BLaER1 (cell line): Measurements from ENCODE around the gene SLC12A6.
"Not testable (repeated sequence)": the region's sequence is repeated elsewhere in the genome, so short reads cannot be mapped to it uniquely, and the experiment has no call there.

ENCODE experiments used
- H3K27ac ChIP-seq: shearing (Covaris generic); formaldehyde crosslinking; 2 replicates; pipeline ENCODE4 v1.8.1; 2022
- H3K27me3 ChIP-seq: shearing (Covaris generic); formaldehyde crosslinking; 2 replicates; pipeline ENCODE4 v1.8.1; 2022
- H3K36me3 ChIP-seq: shearing (Covaris generic); formaldehyde crosslinking; 2 replicates; pipeline ENCODE4 v1.8.1; 2022
- H3K4me1 ChIP-seq: shearing (Covaris generic); formaldehyde crosslinking; 2 replicates; pipeline ENCODE4 v1.8.1; 2022
- H3K4me2 ChIP-seq: shearing (Covaris generic); formaldehyde crosslinking; 2 replicates; pipeline ENCODE4 v1.8.1; 2022
- H3K4me3 ChIP-seq: shearing (Covaris generic); formaldehyde crosslinking; 2 replicates; pipeline ENCODE4 v1.8.1; 2022
- H3K9ac ChIP-seq: shearing (Covaris generic); formaldehyde crosslinking; 2 replicates; pipeline ENCODE4 v1.8.1; 2022
- H3K9me3 ChIP-seq: shearing (Covaris generic); formaldehyde crosslinking; 2 replicates; pipeline ENCODE4 v1.8.1; 2022
- H4K20me1 ChIP-seq: shearing (Covaris generic); formaldehyde crosslinking; 2 replicates; pipeline ENCODE4 v1.8.1; 2022
- Cebpa-rat ChIP-seq: shearing (Covaris generic); IDR thresholded peaks from 2 replicates; pipeline ENCODE4 v1.8.1; 2022

The SLC12A6 gene

GRCh38 chr15:34337557-34338306 lies at the start of gene SLC12A6:
TSS of gene SLC12A6 (minus strand) at chr15:34337781. CDS start at chr15:34336680, 1,101 bp downstream.
- Histone ChIP-seq H3K27ac (peak within 1 kb of the TSS; percentile 90), H3K4me1 (peaks cover 88% of the 10 kb centered on the region), H4K20me1 (no peaks in the 10 kb centered on the region), H3K27me3 (no peaks in the 10 kb centered on the region), H3K9me3 (no peaks in the 10 kb centered on the region), H3K4me2 (peak within 1 kb of the TSS; percentile 95), H3K36me3 (peaks cover 20% of the 10 kb centered on the region), H3K9ac (peak within 1 kb of the TSS; percentile 84), H3K4me3 (peak within 1 kb of the TSS; percentile 86)
- TF ChIP-seq Cebpa-rat = no peak

GRCh38 chr15:34381829-34382521 lies 44.4 kb upstream of the SLC12A6 start:
- not testable (repeated sequence) for H3K9me3 ChIP-seq, H3K27ac ChIP-seq, H3K4me2 ChIP-seq, H3K9ac ChIP-seq, H4K20me1 ChIP-seq, H3K4me1 ChIP-seq, H3K36me3 ChIP-seq, H3K27me3 ChIP-seq, H3K4me3 ChIP-seq

DNA sequence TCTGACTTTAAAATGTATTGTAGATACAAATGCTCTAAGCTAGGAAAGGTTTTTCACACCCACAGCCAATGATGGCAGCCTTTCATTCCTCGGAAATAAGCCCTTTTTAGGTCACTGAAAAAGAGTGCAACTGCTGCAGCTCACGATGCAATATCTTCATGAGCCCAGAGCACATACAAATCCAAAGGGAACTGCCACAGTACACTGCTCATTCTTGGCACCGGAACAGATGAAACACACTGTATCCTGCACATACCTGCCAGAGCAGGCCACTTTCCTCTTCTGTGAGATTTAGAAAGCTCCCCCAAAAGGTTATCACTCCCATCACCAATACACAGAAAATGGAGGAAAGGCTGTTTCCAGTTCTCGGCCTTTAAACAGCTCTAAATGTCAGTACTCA lies 42.9 kb upstream of the SLC12A6 start:
- H3K27ac ChIP-seq, H3K4me2 ChIP-seq, H3K4me1 ChIP-seq, H3K4me3 ChIP-seq, H3K9me3 ChIP-seq, H3K9ac ChIP-seq, H3K27me3 ChIP-seq, H3K36me3 ChIP-seq, H4K20me1 ChIP-seq: not testable (repeated sequence)

- H3K36me3 ChIP-seq = 0 out of 2 replicates have a peak, but pooled peaks cover 10% of the 10 kb centered on the region
- no peak overlapping the region for H3K9ac ChIP-seq
- no peak overlapping the region for H3K4me3 ChIP-seq
- no peaks in the 10 kb centered on the region for H4K20me1 ChIP-seq
- no peaks in the 10 kb centered on the region for H3K27me3 ChIP-seq
- H3K9me3 ChIP-seq = no peaks in the 10 kb centered on the region
- no peaks in the 10 kb centered on the region for H3K4me1 ChIP-seq
- TF ChIP-seq Cebpa-rat = no peak
- H3K4me2 ChIP-seq = no peak overlapping the region
- no peak overlapping the region for H3K27ac ChIP-seq
Observed at GRCh38 chr15:34376856-34377255, 39.3 kb upstream of the SLC12A6 start.

DNA sequence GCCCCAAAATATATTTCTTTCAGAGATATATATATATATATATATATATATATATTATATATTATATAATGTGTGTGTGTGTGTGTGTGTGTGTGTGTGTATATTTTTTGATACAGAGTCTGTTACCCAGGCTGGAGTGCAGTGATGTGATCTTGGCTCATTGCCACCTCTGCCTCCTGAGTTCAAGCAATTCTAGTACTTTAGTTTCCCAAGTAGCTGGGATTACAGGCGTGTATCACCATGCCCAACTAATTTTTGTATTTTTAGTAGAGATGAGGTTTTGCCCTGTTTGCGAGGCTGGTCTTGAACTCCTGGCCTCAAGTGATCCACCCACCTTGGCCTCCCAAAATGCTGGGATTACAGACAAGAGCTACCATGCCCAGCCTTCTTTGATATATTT lies 38.0 kb upstream of the SLC12A6 start:
- H3K4me1 ChIP-seq, H3K27me3 ChIP-seq, H3K4me3 ChIP-seq, H3K27ac ChIP-seq, H3K4me2 ChIP-seq, H3K9me3 ChIP-seq, H3K9ac ChIP-seq, H4K20me1 ChIP-seq, H3K36me3 ChIP-seq: not testable (repeated sequence)

- no peaks in the 10 kb centered on the region for H3K9me3 ChIP-seq
- no peaks in the 10 kb centered on the region for H3K4me1 ChIP-seq
- H3K36me3 ChIP-seq = 0 out of 2 replicates have a peak, but pooled peaks cover 10% of the 10 kb centered on the region
- H4K20me1 ChIP-seq = no peaks in the 10 kb centered on the region
- no peak overlapping the region for H3K4me2 ChIP-seq
- H3K4me3 ChIP-seq = no peak overlapping the region
- no peak for TF ChIP-seq Cebpa-rat
- no peaks in the 10 kb centered on the region for H3K27me3 ChIP-seq
- H3K9ac ChIP-seq = no peak overlapping the region
- no peak overlapping the region for H3K27ac ChIP-seq
Observed at GRCh38 chr15:34374816-34375215, 37.2 kb upstream of the SLC12A6 start.

DNA sequence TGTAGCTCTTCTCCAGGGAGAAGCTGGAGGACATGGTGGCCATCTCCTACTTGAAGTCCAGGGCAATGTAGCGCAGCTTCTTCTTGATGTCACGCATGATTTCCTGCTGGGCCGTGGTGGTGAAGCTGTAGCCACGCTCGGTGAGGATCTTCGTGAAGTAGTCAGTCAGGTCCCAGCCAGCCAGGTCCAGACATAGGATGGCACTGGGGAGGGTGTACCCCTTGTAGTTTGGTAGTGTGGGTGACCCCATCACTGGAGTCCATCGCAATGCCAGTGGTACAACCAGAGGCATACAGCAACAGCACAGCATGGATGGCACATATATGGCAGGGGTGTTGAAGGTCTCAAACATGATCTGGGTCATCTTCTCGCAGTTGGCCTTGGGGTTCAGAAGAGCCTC lies 36.4 kb upstream of the SLC12A6 start:
- Histone ChIP-seq H3K36me3 (0 out of 2 replicates have a peak, but pooled peaks cover 10% of the 10 kb centered on the region), H3K27me3 (no peaks in the 10 kb centered on the region), H3K27ac (no peak overlapping the region), H3K9me3 (no peaks in the 10 kb centered on the region), H4K20me1 (no peaks in the 10 kb centered on the region), H3K4me3 (no peak overlapping the region), H3K4me2 (no peak overlapping the region), H3K4me1 (peaks cover 3% of the 10 kb centered on the region; the same call in 1 of the 2 replicates), H3K9ac (no peak overlapping the region)
- TF ChIP-seq Cebpa-rat = no peak

GRCh38 chr15:34370643-34371042 lies 33.1 kb upstream of the SLC12A6 start:
- Histone ChIP-seq H3K27me3 (no peaks in the 10 kb centered on the region), H3K4me3 (no peak overlapping the region), H3K27ac (no peak overlapping the region), H3K9me3 (no peaks in the 10 kb centered on the region), H3K4me2 (no peak overlapping the region), H3K36me3 (0 out of 2 replicates have a peak, but pooled peaks cover 10% of the 10 kb centered on the region), H3K9ac (no peak overlapping the region), H3K4me1 (peaks cover 20% of the 10 kb centered on the region), H4K20me1 (peaks cover 6% of the 10 kb centered on the region)
- TF ChIP-seq Cebpa-rat = no peak

DNA sequence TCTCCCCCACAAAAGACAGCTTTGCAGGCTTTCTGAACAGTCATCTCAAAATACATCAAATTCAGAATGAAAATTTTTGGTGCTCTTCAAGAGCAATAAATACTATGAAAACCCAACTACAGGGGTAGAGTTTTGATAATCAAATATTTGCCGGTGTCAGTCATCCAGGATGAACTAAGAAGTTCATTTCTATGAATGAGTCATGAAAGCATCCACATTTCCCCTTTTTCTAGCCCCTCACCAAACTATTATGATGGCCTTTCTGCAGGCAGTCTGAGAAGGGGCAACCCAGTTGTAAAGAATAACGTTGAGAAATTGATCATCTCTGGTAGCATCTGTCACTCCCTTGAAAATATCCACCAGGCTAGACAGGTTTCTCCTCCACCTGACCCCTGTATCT lies 32.5 kb upstream of the SLC12A6 start:
- Histone ChIP-seq H3K4me2 (no peak overlapping the region), H3K4me3 (no peak overlapping the region), H4K20me1 (peaks cover 12% of the 10 kb centered on the region), H3K9ac (no peak overlapping the region), H3K4me1 (peaks cover 25% of the 10 kb centered on the region), H3K9me3 (no peaks in the 10 kb centered on the region), H3K27ac (no peak overlapping the region), H3K36me3 (0 out of 2 replicates have a peak, but pooled peaks cover 10% of the 10 kb centered on the region), H3K27me3 (no peaks in the 10 kb centered on the region)
- TF ChIP-seq Cebpa-rat = no peak
